Stomach (tissue), 4 donors: ENCODE results near the gene SCN7A.

Source experiments
- POLR2A ChIP-seq, 4 donors: fragments of 450-650 bp; IDR thresholded peaks; one replicate each; pipeline ENCODE4 v1.6.1; 2016; ENCODE audit warnings: antibody characterized with exemption in 4 of 4, control low read depth in 2 of 4, mild to moderate bottlenecking in 1 of 4, moderate library complexity in 1 of 4
- TF ChIP-seq, protein P1 (sequence below), 7 experiments: fragments of 450-650 bp in 4 of 7; fragments of 200-600 bp in 3 of 7; sonication (generic) in 3 of 7; IDR thresholded peaks; one replicate each; pipeline ENCODE4 v1.5.1; 2016 to 2019; ENCODE audit warnings: antibody characterized with exemption in 7 of 7, control low read depth in 2 of 7, mild to moderate bottlenecking in 1 of 7

- no peak for TF ChIP-seq POLR2A (IDR thresholded peaks at IDR 0.05)
- TF ChIP-seq, protein P1, sequence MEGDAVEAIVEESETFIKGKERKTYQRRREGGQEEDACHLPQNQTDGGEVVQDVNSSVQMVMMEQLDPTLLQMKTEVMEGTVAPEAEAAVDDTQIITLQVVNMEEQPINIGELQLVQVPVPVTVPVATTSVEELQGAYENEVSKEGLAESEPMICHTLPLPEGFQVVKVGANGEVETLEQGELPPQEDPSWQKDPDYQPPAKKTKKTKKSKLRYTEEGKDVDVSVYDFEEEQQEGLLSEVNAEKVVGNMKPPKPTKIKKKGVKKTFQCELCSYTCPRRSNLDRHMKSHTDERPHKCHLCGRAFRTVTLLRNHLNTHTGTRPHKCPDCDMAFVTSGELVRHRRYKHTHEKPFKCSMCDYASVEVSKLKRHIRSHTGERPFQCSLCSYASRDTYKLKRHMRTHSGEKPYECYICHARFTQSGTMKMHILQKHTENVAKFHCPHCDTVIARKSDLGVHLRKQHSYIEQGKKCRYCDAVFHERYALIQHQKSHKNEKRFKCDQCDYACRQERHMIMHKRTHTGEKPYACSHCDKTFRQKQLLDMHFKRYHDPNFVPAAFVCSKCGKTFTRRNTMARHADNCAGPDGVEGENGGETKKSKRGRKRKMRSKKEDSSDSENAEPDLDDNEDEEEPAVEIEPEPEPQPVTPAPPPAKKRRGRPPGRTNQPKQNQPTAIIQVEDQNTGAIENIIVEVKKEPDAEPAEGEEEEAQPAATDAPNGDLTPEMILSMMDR (IDR thresholded peaks at IDR 0.05): no peak
Observed at GRCh38 chr2:166487171-166487570, 6.9 kb downstream of the SCN7A start.
